ENCODE measurements around the gene SNX8.
A peak's percentile ranks its signal among the peaks of the same experiment; 100 is the strongest.

SNX8 gene

GRCh38 chr7:2244404-2244995 lies 69.7 kb downstream of the SNX8 start:
- peak; percentile 47 for DNase-seq (ENCODE audit: low spot score)

GRCh38 chr7:2243458-2243857 lies 70.8 kb downstream of the SNX8 start:
- no peak for DNase-seq (ENCODE audit: low spot score)

GRCh38 chr7:2242541-2243429 lies 71.5 kb downstream of the SNX8 start:
- no peak for DNase-seq (ENCODE audit: low spot score)

- peak; percentile 76 for DNase-seq (ENCODE audit: low spot score)
These were observed 72.4 kb downstream of the SNX8 start, which contains the start of the genes MRM2 and NUDT1 for GRCh38 chr7:2241580-2242540. Gene MRM2 (minus strand): TSS chr7:2242205. CDS start chr7:2242169, 36 bp downstream. Gene NUDT1 (plus strand): TSS chr7:2242226. CDS start chr7:2244575, 2,349 bp downstream.

GRCh38 chr7:2239242-2239641 lies 75.0 kb downstream of the SNX8 start:
- no peak for DNase-seq (ENCODE audit: low spot score)

GRCh38 chr7:2237109-2237602 lies 77.1 kb downstream of the SNX8 start:
- DNase-seq (ENCODE audit: low spot score): peak; percentile 85

- DNase-seq (ENCODE audit: low spot score): no peak
These were observed 80.3 kb downstream of the SNX8 start for GRCh38 chr7:2233926-2234325.

- peak; percentile 90 for DNase-seq (ENCODE audit: low spot score)
These were observed 81.3 kb downstream of the SNX8 start, which contains the start of gene MAD1L1 for GRCh38 chr7:2232766-2233520. Gene MAD1L1 (minus strand): TSS chr7:2232945. CDS start chr7:2230133, 2,812 bp downstream.

GRCh38 chr7:2231992-2232765 lies 82.1 kb downstream of the SNX8 start:
- no peak for DNase-seq (ENCODE audit: low spot score)

GRCh38 chr7:2230882-2231281 lies 83.4 kb downstream of the SNX8 start:
- no peak for DNase-seq (ENCODE audit: low spot score)

GRCh38 chr7:2230226-2230625 lies 84.0 kb downstream of the SNX8 start:
- no peak for DNase-seq (ENCODE audit: low spot score)

- DNase-seq (ENCODE audit: low spot score): no peak
These were observed 84.8 kb downstream of the SNX8 start for GRCh38 chr7:2229467-2229866.

GRCh38 chr7:2228921-2229320 lies 85.3 kb downstream of the SNX8 start:
- no peak for DNase-seq (ENCODE audit: low spot score)

GRCh38 chr7:2227699-2228098 lies 86.5 kb downstream of the SNX8 start:
- DNase-seq (ENCODE audit: low spot score): no peak

GRCh38 chr7:2225830-2226229 lies 88.4 kb downstream of the SNX8 start:
- no peak for DNase-seq (ENCODE audit: low spot score)

GRCh38 chr7:2225336-2225735 lies 88.9 kb downstream of the SNX8 start:
- DNase-seq (ENCODE audit: low spot score): no peak

GRCh38 chr7:2224934-2225333 lies 89.3 kb downstream of the SNX8 start:
- DNase-seq (ENCODE audit: low spot score): no peak

- DNase-seq (ENCODE audit: low spot score): no peak
These were observed 89.7 kb downstream of the SNX8 start for GRCh38 chr7:2224491-2224928.

- DNase-seq (ENCODE audit: low spot score): no peak
These were observed 90.9 kb downstream of the SNX8 start for GRCh38 chr7:2223321-2223720.

- peak; percentile 41 for DNase-seq (ENCODE audit: low spot score)
These were observed 91.7 kb downstream of the SNX8 start for GRCh38 chr7:2222516-2222915.

All from Ammon's horn (tissue), 1 donor.